ENCODE data around the gene HEXD.
"Not testable (repeated sequence)": the region's sequence is repeated elsewhere in the genome, so short reads cannot be mapped to it uniquely, and the experiment has no call there.

GRCh38 chr17:82453151-82453550 is 35.0 kb downstream of the HEXD start:
- TF ChIP-seq EZH2 (IDR thresholded peaks at IDR 0.05; ENCODE audit: insufficient read depth, poor library complexity, severe bottlenecking); EZH2phosphoT487 (IDR thresholded peaks at IDR 0.05; ENCODE audit: insufficient read depth, low read depth): not testable (repeated sequence)
